ENCODE results near the gene EPS15.

The EPS15 gene

GRCh38 chr1:51373898-51374297 is 145.2 kb downstream of the EPS15 start:
- no peak for DNase-seq

GRCh38 chr1:51372561-51372960 is 146.5 kb downstream of the EPS15 start:
- DNase-seq = no peak

GRCh38 chr1:51369171-51369570 is 149.9 kb downstream of the EPS15 start:
- no peak for DNase-seq

- no peak for DNase-seq
Measured at GRCh38 chr1:51365774-51366173, 153.3 kb downstream of the EPS15 start.

GRCh38 chr1:51359879-51360278 is 159.2 kb downstream of the EPS15 start:
- DNase-seq = no peak

- no peak for DNase-seq
Measured at GRCh38 chr1:51355382-51355781, 163.7 kb downstream of the EPS15 start.

- DNase-seq = no peak
Measured at GRCh38 chr1:51354416-51354815, 164.7 kb downstream of the EPS15 start.

GRCh38 chr1:51351907-51352306 is 167.2 kb downstream of the EPS15 start:
- DNase-seq = no peak

GRCh38 chr1:51349862-51350261 is 169.2 kb downstream of the EPS15 start:
- DNase-seq = no peak

- DNase-seq = no peak
Measured at GRCh38 chr1:51348147-51348527, 170.9 kb downstream of the EPS15 start.

GRCh38 chr1:51347398-51348146 is 171.5 kb downstream of the EPS15 start:
- no peak for DNase-seq

GRCh38 chr1:51346086-51346942 is 172.8 kb downstream of the EPS15 start:
- DNase-seq = no peak

- no peak for DNase-seq
Measured at GRCh38 chr1:51345300-51345687, 173.8 kb downstream of the EPS15 start.

GRCh38 chr1:51344602-51345299 is 174.3 kb downstream of the EPS15 start:
- no peak for DNase-seq

GRCh38 chr1:51344276-51344601 is 174.8 kb downstream of the EPS15 start:
- no peak for DNase-seq

GRCh38 chr1:51343624-51344023 is 175.4 kb downstream of the EPS15 start:
- DNase-seq = no peak

GRCh38 chr1:51342591-51343206 is 176.4 kb downstream of the EPS15 start:
- DNase-seq = no peak

GRCh38 chr1:51341876-51342496 is 177.1 kb downstream of the EPS15 start:
- DNase-seq = no peak

- DNase-seq = no peak
Measured at GRCh38 chr1:51340380-51340779, 178.7 kb downstream of the EPS15 start.

- DNase-seq = no peak
Measured at GRCh38 chr1:51336711-51337110, 182.4 kb downstream of the EPS15 start.

- DNase-seq = no peak
Measured at GRCh38 chr1:51336004-51336403, 183.1 kb downstream of the EPS15 start.

Measured in inflammatory macrophage (primary cell).